Bronchial epithelial cell (primary cell): ENCODE data around the gene CHMP1A. TPM values are rescaled to one million over a fixed set of nuclear protein-coding genes. Genes with fewer than 3 reads are reported as not detected.

Experiments used
- DNase-seq: peaks from one replicate; pipeline ENCODE4 v3.0.0-alpha.2; 2010; ENCODE audit warnings: low read depth
- FAIRE-seq: peaks from 2 replicates; lab custom pipeline; 2011; peaks lifted over from hg19 to GRCh38; lab: Jason Lieb, UNC
- H3K27me3 ChIP-seq: 2 replicates; pipeline ENCODE4 v1.5.1; 2011; ENCODE audit warnings: low read length; ENCODE audit not compliant: control insufficient read depth, insufficient read depth
- H3K36me3 ChIP-seq: 2 replicates; pipeline ENCODE4 v1.5.1; 2011; ENCODE audit warnings: low read length; ENCODE audit not compliant: control insufficient read depth, insufficient read depth
- H3K4me3 ChIP-seq: 2 replicates; pipeline ENCODE4 v1.5.1; 2011; ENCODE audit warnings: mild to moderate bottlenecking, low read depth, low read length, control low read depth
- CTCF ChIP-seq: IDR thresholded peaks from 2 replicates; pipeline ENCODE4 v1.5.1; 2011; ENCODE audit warnings: mild to moderate bottlenecking, moderate library complexity, low read length, control low read depth, inconsistent platforms; ENCODE audit not compliant: insufficient read depth, severe bottlenecking
- total RNA-seq: library from RNA; depleted of rRNA; stranded (reverse); fragments of >200 nt; gene quantifications from 2 replicates; pipeline ENCODE4 v1.2.1, GENCODE V29; 2014

Gene CHMP1A
- total RNA-seq, 1 donor from 2014 or later: 101 TPM

GRCh38 chr16:89655062-89655643, 2.4 kb downstream of the CHMP1A start:
- Histone ChIP-seq H3K36me3 (peaks cover 6% of the 10 kb centered on the region), H3K4me3 (no peak overlapping the region), H3K27me3 (no peaks in the 10 kb centered on the region)
- FAIRE-seq (no peak), DNase-seq (no peak)
- no peak for TF ChIP-seq CTCF

GRCh38 chr16:89653656-89654295, 3.7 kb downstream of the CHMP1A start:
- TF ChIP-seq CTCF: no peak
- DNase-seq (no peak), FAIRE-seq (no peak)
- Histone ChIP-seq H3K36me3 (peaks cover 6% of the 10 kb centered on the region), H3K4me3 (no peak overlapping the region), H3K27me3 (no peaks in the 10 kb centered on the region)

GRCh38 chr16:89651584-89651983, 5.9 kb downstream of the CHMP1A start:
- Histone ChIP-seq H3K4me3 (no peak overlapping the region), H3K36me3 (peaks cover 12% of the 10 kb centered on the region), H3K27me3 (no peaks in the 10 kb centered on the region)
- no peak for TF ChIP-seq CTCF
- DNase-seq: no peak
- no peak for FAIRE-seq

GRCh38 chr16:89646906-89647305, 10.6 kb downstream of the CHMP1A start:
- Histone ChIP-seq H3K4me3 (no peak overlapping the region), H3K36me3 (peaks cover 17% of the 10 kb centered on the region), H3K27me3 (no peaks in the 10 kb centered on the region)
- no peak for FAIRE-seq
- DNase-seq: peak; percentile 70
- TF ChIP-seq CTCF: no peak

- no peak overlapping the region for H3K4me3 ChIP-seq
- no peak for TF ChIP-seq CTCF
- H3K27me3 ChIP-seq: no peaks in the 10 kb centered on the region
- no peak for DNase-seq
- H3K36me3 ChIP-seq: peaks cover 17% of the 10 kb centered on the region
- no peak for FAIRE-seq
Observed at GRCh38 chr16:89646270-89646669, 11.2 kb downstream of the CHMP1A start.
